Astrocyte of the cerebellum (primary cell): ENCODE measurements around the gene KHK.

Experiments used
- DNase-seq: peaks from one replicate; pipeline ENCODE4 v3.0.0-alpha.2; 2011; ENCODE audit warnings: low read depth
- H3K4me3 ChIP-seq: 2 replicates; pipeline ENCODE4 v1.5.1; 2011; ENCODE audit warnings: mild to moderate bottlenecking, low read depth, low read length, moderate library complexity
- CTCF ChIP-seq: IDR thresholded peaks from 2 replicates; pipeline ENCODE4 v1.5.1; 2012; ENCODE audit warnings: low read length, low read depth, moderate library complexity, mild to moderate bottlenecking; ENCODE audit errors: missing control alignments
- in situ Hi-C: cut with HindIII; loops from 2 replicates; pipeline ENCODE4 v1.10.0; 2017; ENCODE audit warnings: low sequenced_read_pairs

Gene KHK

GRCh38 chr2:27086724-27087593, at the start of gene KHK:
Gene KHK, plus strand, starts transcription at chr2:27086772. Its CDS starts 488 bp downstream, at chr2:27087260.
- H3K4me3 ChIP-seq, result peak within 1 kb of the TSS; percentile 44
- no peak for TF ChIP-seq CTCF
- DNase-seq, result no peak
- in situ Hi-C loops, result no loop called here

- H3K4me3 ChIP-seq, result no peak overlapping the region
- DNase-seq, result no peak
- in situ Hi-C loops, result no loop called here
- no peak for TF ChIP-seq CTCF
These were observed 48.6 kb upstream of the KHK start for GRCh38 chr2:27038012-27038411.

GRCh38 chr2:27038631-27039339, 47.8 kb upstream of the KHK start:
- in situ Hi-C loops, result no loop called here
- no peak for DNase-seq
- no peak for TF ChIP-seq CTCF
- H3K4me3 ChIP-seq, result no peak overlapping the region

- no peak for TF ChIP-seq CTCF
- no peak for DNase-seq
- H3K4me3 ChIP-seq, result no peak overlapping the region
- in situ Hi-C loops, result no loop called here
These were observed 47.1 kb upstream of the KHK start for GRCh38 chr2:27039426-27039825.

- in situ Hi-C loops, result no loop called here
These were observed 46.7 kb upstream of the KHK start for GRCh38 chr2:27039871-27040270.

More at GRCh38 chr2:27039871-27040270, 46.7 kb upstream of the KHK start:
- H3K4me3 ChIP-seq, result no peak overlapping the region
- no peak for TF ChIP-seq CTCF
- DNase-seq, result no peak
